ES-I3 (cell line): ENCODE measurements around the gene N4BP3.
"Not testable (repeated sequence)": the region's sequence is repeated elsewhere in the genome, so short reads cannot be mapped to it uniquely, and the experiment has no call there.

Experiments
- H3K36me3 ChIP-seq: 2 replicates; pipeline ENCODE4 v1.6.1; 2013; ENCODE audit warnings: mild to moderate bottlenecking, low read length, control low read depth, moderate library complexity; ENCODE audit not compliant: insufficient read depth
- H3K4me1 ChIP-seq: 2 replicates; pipeline ENCODE4 v1.6.1; 2013; ENCODE audit warnings: mild to moderate bottlenecking, control low read depth, low read length; ENCODE audit not compliant: insufficient read depth
- H3K9ac ChIP-seq: 2 replicates; pipeline ENCODE4 v1.6.1; 2013; ENCODE audit warnings: low read depth, mild to moderate bottlenecking, low read length, moderate library complexity
- H3K9me3 ChIP-seq: 2 replicates; pipeline ENCODE4 v1.6.1; 2013; ENCODE audit warnings: mild to moderate bottlenecking, low read length, moderate library complexity; ENCODE audit not compliant: control insufficient read depth, insufficient read depth

The N4BP3 gene

GRCh38 chr5:178113141-178113787, at the start of gene N4BP3:
Gene N4BP3 (plus strand): TSS chr5:178113532. CDS start chr5:178119584, 6,052 bp downstream.
- Histone ChIP-seq H3K9me3 (no peaks in the 10 kb centered on the region), H3K36me3 (no peaks in the 10 kb centered on the region), H3K9ac (peak within 1 kb of the TSS; percentile 60), H3K4me1 (peaks cover 28% of the 10 kb centered on the region)

GRCh38 chr5:178067755-178068154, 45.6 kb upstream of the N4BP3 start:
- H3K4me1 ChIP-seq: no peaks in the 10 kb centered on the region
- H3K36me3 ChIP-seq: no peaks in the 10 kb centered on the region
- no peak overlapping the region for H3K9ac ChIP-seq
- no peaks in the 10 kb centered on the region for H3K9me3 ChIP-seq

GRCh38 chr5:178068293-178068692, 45.0 kb upstream of the N4BP3 start:
- H3K36me3 ChIP-seq: no peaks in the 10 kb centered on the region
- H3K9ac ChIP-seq: no peak overlapping the region
- no peaks in the 10 kb centered on the region for H3K4me1 ChIP-seq
- H3K9me3 ChIP-seq: no peaks in the 10 kb centered on the region

- Histone ChIP-seq H3K4me1 (no peaks in the 10 kb centered on the region), H3K36me3 (no peaks in the 10 kb centered on the region), H3K9ac (no peak overlapping the region), H3K9me3 (no peaks in the 10 kb centered on the region)
Measured at GRCh38 chr5:178069909-178070308, 43.4 kb upstream of the N4BP3 start.

GRCh38 chr5:178071108-178071507, 42.2 kb upstream of the N4BP3 start:
- Histone ChIP-seq H3K4me1 (no peaks in the 10 kb centered on the region), H3K9ac (no peak overlapping the region), H3K9me3 (no peaks in the 10 kb centered on the region)

GRCh38 chr5:178072749-178073148, 40.6 kb upstream of the N4BP3 start:
- H3K4me1 ChIP-seq: peaks cover 4% of the 10 kb centered on the region; the same call in 1 of the 2 replicates
- no peaks in the 10 kb centered on the region for H3K9me3 ChIP-seq
- no peaks in the 10 kb centered on the region for H3K36me3 ChIP-seq
- no peak overlapping the region for H3K9ac ChIP-seq

More at GRCh38 chr5:178071108-178071507, 42.2 kb upstream of the N4BP3 start:
- H3K36me3 ChIP-seq: no peaks in the 10 kb centered on the region

- H3K9ac ChIP-seq: no peak overlapping the region
- H3K4me1 ChIP-seq: peaks cover 8% of the 10 kb centered on the region; the same call in 1 of the 2 replicates
- H3K9me3 ChIP-seq: no peaks in the 10 kb centered on the region
- no peaks in the 10 kb centered on the region for H3K36me3 ChIP-seq
Measured at GRCh38 chr5:178074266-178074952, 38.9 kb upstream of the N4BP3 start.

- H3K9me3 ChIP-seq, H3K36me3 ChIP-seq, H3K9ac ChIP-seq: not testable (repeated sequence)
- H3K4me1 ChIP-seq: peaks cover 14% of the 10 kb centered on the region
Measured at GRCh38 chr5:178076965-178077364, 36.4 kb upstream of the N4BP3 start.

- no peaks in the 10 kb centered on the region for H3K36me3 ChIP-seq
- H3K9me3 ChIP-seq: no peaks in the 10 kb centered on the region
- peaks cover 16% of the 10 kb centered on the region for H3K4me1 ChIP-seq
- no peak overlapping the region for H3K9ac ChIP-seq
Measured at GRCh38 chr5:178077751-178078150, 35.6 kb upstream of the N4BP3 start.

GRCh38 chr5:178078197-178079010, 34.9 kb upstream of the N4BP3 start:
- Histone ChIP-seq H3K36me3 (no peaks in the 10 kb centered on the region), H3K4me1 (peaks cover 20% of the 10 kb centered on the region), H3K9ac (no peak overlapping the region), H3K9me3 (no peaks in the 10 kb centered on the region)

- Histone ChIP-seq H3K36me3 (no peaks in the 10 kb centered on the region), H3K9me3 (no peaks in the 10 kb centered on the region), H3K9ac (no peak overlapping the region), H3K4me1 (peaks cover 30% of the 10 kb centered on the region)
Measured at GRCh38 chr5:178080056-178080455, 33.3 kb upstream of the N4BP3 start.

- H3K9ac ChIP-seq: no peak overlapping the region
Measured at GRCh38 chr5:178080618-178081410, 32.5 kb upstream of the N4BP3 start.

GRCh38 chr5:178081571-178082243, 31.6 kb upstream of the N4BP3 start:
- Histone ChIP-seq H3K9ac (no peak overlapping the region), H3K9me3 (no peaks in the 10 kb centered on the region), H3K4me1 (peaks cover 30% of the 10 kb centered on the region), H3K36me3 (no peaks in the 10 kb centered on the region)

More at GRCh38 chr5:178080618-178081410, 32.5 kb upstream of the N4BP3 start:
- Histone ChIP-seq H3K4me1 (peaks cover 30% of the 10 kb centered on the region), H3K36me3 (no peaks in the 10 kb centered on the region), H3K9me3 (no peaks in the 10 kb centered on the region)
